ENCODE measurements around the gene AFF1.

- TF ChIP-seq POLR2AphosphoS5 (IDR thresholded peaks at IDR 0.05) (no peak), CTCF (IDR thresholded peaks at IDR 0.05) (no peak), POLR2A (IDR thresholded peaks at IDR 0.05) (no peak)
Measured at GRCh38 chr4:86940920-86941460, 6.2 kb downstream of the AFF1 start.
